Adrenal gland (tissue), 5 donors: ENCODE results near the gene CCDC102A.

Source experiments
- CTCF ChIP-seq, 6 experiments: fragments of 450-650 bp in 4 of 6; fragments of 200-600 bp in 2 of 6; sonication (generic) in 1 of 6; IDR thresholded peaks; 1 replicate in 5 of 6; 2 replicates in 1 of 6; pipeline versions ENCODE4 v1.5.1 to v1.8.0; 2016 to 2021; ENCODE audit warnings: antibody characterized with exemption in 6 of 6, mild to moderate bottlenecking in 2 of 6, moderate library complexity in 1 of 6
- POLR2A ChIP-seq, 2 donors: fragments of 450-650 bp; IDR thresholded peaks; one replicate each; pipeline ENCODE4 v1.6.1; 2017; ENCODE audit warnings: antibody characterized with exemption in 2 of 2, mild to moderate bottlenecking in 2 of 2, moderate library complexity in 1 of 2
- donor health status: DM: no; HTN: no; CAD: no.

- TF ChIP-seq POLR2A (IDR thresholded peaks at IDR 0.05), result no peak
- TF ChIP-seq CTCF (IDR thresholded peaks at IDR 0.05), result no peak
Measured at GRCh38 chr16:57483725-57484514, 52.5 kb downstream of the CCDC102A start.
